Measurements from ENCODE around the gene IMMP2L. TPM values are rescaled to one million over a fixed set of nuclear protein-coding genes. Genes with fewer than 3 reads are reported as not detected.
A peak's percentile ranks its signal among the peaks of the same experiment; 100 is the strongest.

The IMMP2L gene
- total and polyA plus RNA-seq, 2 of the 13 experiments (the other 11 are each of a cell fraction or from before 2014, with no cell fraction given): 7.8 to 16.9 TPM

DNA sequence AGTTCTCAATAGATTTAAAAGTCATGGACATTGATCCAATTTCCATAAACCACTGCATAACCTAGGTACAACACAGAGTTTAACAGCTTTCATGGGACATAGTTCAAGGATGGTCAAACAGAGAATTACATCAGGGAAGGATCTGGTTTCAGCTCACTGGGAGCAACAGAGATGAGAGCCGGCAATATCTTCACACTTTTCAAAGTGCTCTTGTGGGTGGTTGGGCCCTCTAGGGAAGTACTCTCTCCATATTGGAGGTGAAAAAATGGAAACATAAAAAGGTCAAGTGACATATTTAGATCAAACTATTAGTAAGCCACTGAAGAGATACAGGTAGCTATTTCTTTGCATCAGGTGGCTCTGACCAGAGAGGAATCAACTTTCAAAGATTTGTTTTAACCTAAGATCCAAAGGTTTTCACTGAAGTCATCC lies 533.1 kb downstream of the IMMP2L start (continued):
- TF ChIP-seq DZIP1 (CRISPR knock-in tag; IDR thresholded peaks at IDR 0.05) (no peak), KDM6A (CRISPR knock-in tag; IDR thresholded peaks at IDR 0.05; ENCODE audit: low read depth) (peak; percentile 88), MZF1 (CRISPR knock-in tag; IDR thresholded peaks at IDR 0.05; ENCODE audit: borderline replicate concordance) (no peak), CBX5 (CRISPR knock-in tag; IDR thresholded peaks at IDR 0.05; ENCODE audit: borderline replicate concordance) (no peak), ZSCAN25 (CRISPR knock-in tag; IDR thresholded peaks at IDR 0.05) (no peak), GFI1 (CRISPR knock-in tag; IDR thresholded peaks at IDR 0.05; ENCODE audit: borderline replicate concordance) (peak; percentile 83), IKZF5 (CRISPR knock-in tag; IDR thresholded peaks at IDR 0.05) (peak; percentile 24; the same call in 1 of the 2 replicates), MEIS1 (CRISPR knock-in tag; IDR thresholded peaks at IDR 0.05; ENCODE audit: borderline replicate concordance) (no peak), HNF4G (IDR thresholded peaks at IDR 0.05; ENCODE audit: borderline replicate concordance, low read depth, low read length) (peak; percentile 87), HNF4G (CRISPR knock-in tag; IDR thresholded peaks at IDR 0.05; ENCODE audit: borderline replicate concordance, low read depth) (peak; percentile 73; the same call in 1 of the 2 replicates), NFE2L2 (IDR thresholded peaks at IDR 0.05; ENCODE audit: low read length) (no peak), EP300 (IDR thresholded peaks at IDR 0.05; ENCODE audit: low read depth in 2 of 2, low read length in 2 of 2) (peak; percentile 81 to 90), EP300 (CRISPR knock-in tag; IDR thresholded peaks at IDR 0.05; ENCODE audit: borderline replicate concordance) (peak; percentile 59; the same call in 1 of the 2 replicates), ZNF335 (CRISPR knock-in tag; IDR thresholded peaks at IDR 0.05) (0 out of 2 replicates have a peak, but pooled peaks have one; percentile 48), ZBTB10 (CRISPR knock-in tag; IDR thresholded peaks at IDR 0.05; ENCODE audit: borderline replicate concordance) (no peak), TP53 (CRISPR knock-in tag; conservative IDR thresholded peaks at IDR 0.05) (no peak), EED (CRISPR knock-in tag; IDR thresholded peaks at IDR 0.05) (no peak)
- TF ChIP-seq, protein P1, sequence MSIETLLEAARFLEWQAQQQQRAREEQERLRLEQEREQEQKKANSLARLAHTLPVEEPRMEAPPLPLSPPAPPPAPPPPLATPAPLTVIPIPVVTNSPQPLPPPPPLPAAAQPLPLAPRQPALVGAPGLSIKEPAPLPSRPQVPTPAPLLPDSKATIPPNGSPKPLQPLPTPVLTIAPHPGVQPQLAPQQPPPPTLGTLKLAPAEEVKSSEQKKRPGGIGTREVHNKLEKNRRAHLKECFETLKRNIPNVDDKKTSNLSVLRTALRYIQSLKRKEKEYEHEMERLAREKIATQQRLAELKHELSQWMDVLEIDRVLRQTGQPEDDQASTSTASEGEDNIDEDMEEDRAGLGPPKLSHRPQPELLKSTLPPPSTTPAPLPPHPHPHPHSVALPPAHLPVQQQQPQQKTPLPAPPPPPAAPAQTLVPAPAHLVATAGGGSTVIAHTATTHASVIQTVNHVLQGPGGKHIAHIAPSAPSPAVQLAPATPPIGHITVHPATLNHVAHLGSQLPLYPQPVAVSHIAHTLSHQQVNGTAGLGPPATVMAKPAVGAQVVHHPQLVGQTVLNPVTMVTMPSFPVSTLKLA (IDR thresholded peaks at IDR 0.05): no peak
- TF ChIP-seq, protein P2, sequence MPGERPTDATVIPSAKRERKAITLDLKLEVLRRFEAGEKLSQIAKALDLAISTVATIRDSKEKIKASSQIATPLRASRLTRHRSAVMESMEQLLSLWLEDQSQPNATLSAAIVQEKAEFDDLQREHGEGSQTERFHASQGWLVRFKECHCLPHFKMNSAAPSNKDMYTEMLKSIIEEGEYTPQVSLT (CRISPR knock-in tag; IDR thresholded peaks at IDR 0.05; ENCODE audit: borderline replicate concordance, low read depth): no peak

Measured in HepG2 (cell line).